ENCODE results near the gene WBP2NL.
"Not testable (repeated sequence)": the region's sequence is repeated elsewhere in the genome, so short reads cannot be mapped to it uniquely, and the experiment has no call there.

Gene WBP2NL, protein sequence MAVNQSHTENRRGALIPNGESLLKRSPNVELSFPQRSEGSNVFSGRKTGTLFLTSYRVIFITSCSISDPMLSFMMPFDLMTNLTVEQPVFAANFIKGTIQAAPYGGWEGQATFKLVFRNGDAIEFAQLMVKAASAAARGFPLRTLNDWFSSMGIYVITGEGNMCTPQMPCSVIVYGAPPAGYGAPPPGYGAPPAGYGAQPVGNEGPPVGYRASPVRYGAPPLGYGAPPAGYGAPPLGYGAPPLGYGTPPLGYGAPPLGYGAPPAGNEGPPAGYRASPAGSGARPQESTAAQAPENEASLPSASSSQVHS

DNA sequence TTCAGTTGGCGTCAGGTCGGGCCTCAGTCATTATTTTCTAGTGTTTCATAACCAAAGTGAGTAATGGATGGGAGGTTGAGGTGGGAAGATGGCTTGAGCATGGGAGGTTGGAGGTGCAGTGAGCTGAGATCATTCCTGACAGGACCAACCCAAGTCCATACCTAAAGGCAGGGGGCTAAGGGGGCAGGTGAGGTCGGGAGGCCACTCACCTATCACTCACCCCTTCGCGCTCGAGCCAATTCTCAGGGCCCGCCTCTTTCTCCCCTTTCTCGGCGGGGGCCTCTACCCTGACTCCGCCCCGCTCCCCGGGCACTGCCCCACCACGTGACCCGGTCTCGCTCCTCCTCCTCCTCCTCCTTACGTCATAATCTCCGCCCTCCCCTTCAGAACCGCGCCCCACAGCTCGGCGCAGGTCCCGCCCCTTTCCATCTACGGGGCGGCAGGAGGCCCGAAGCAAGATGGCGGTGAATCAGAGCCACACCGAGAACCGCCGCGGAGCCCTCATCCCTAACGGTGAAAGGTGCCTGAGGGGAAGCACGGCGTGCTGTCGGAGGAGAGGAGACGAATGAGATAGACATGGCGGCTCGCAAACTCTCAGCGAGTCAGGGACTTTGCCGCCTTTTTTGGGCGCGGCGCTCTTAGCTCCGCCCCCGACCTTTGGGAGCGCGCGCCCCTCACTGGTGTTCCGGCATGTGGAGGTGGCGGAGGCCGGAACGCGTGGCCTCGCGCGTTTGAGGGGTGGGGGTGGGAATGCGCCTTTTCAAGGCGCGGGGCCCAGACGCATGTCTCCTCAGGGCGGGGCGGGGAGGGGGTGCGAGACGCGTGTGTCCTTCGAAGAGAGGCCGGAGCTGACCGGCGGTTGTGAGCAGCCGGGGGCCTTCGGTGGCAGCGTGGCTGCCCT, at the start of gene WBP2NL:
WBP2NL (plus strand) TSS at position 428 of the 901 bp plus-strand sequence; CDS start at position 459, 31 bp downstream.
- peak; percentile 94 for DNase-seq

DNA sequence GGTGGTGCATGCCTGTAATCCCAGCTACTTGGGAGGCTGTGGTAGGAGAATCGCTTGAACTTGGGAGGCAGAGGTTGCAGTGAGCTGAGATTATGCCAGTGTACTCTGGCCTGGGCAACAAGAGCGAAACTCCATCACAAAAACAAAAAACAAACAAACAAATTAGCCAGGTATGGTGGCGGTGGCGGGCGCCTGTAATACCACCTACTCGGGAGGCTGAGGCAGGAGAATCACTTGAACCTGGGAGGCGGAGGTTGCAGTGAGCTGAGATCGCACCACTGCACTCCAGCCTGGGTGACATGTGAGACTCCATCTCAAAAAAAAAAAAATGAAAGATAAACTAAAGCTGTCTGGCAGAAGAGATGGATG, 49.7 kb upstream of the WBP2NL start:
- not testable (repeated sequence) for DNase-seq

DNA sequence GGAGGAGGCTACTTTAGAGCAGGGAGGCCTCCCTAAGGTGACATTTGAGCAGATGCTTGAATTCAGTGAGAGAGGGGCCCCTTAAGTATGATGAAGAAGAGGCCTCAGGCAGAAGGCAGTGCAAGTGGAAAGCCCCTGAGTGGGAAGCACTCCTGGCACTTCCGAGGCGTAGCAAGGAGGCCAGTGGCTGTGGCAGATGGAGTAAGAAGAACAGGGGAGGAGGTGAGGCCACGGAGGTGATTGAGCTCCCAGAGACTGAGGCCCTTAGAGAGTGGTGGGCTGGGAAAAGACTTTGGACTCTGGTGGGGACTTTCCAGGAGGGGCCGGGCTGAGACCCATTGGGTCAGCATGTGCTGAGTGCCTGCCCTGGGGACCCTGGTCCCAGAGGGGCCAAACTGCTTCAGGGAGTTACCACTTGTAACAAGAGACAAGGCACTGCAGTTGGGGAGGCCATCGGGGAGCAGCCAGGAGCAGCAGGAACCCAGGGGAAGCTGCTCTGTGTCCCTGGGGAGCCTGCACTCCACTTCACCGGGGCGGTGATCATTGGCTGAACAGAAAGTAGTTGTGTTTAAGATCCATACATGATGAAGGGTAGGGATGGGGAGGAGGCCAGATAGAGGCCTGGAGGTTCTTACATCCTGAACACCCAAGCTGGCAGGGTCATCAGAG, 49.2 kb upstream of the WBP2NL start:
- no peak for DNase-seq

DNA sequence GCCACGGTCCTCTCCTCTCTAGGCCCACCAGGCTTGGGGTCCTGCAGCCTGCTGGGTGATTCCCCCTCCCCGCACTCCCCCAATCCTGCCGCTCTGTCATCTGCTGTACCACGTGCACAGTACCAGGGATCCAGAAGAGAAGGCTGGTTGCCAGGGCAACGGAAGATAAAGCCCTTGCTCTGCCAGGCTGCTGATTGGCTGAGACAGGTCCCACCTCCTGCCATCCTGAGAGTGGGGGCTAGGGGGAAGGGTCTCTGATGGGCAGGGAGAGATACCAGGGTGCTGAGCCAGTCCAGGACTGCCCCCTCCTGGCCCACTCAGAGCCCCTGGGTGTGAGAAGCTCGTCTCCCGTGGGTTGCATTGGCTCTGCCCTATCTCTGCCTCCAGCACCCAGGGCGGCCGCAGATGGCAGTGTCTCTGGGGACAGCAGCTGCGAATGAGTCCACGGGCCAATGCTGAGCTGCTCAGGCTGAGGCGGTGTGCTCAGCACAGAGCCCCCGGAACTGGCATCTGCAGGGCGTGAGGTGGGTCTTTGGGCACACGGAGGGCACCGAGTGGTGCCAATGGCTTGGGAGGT, 46.6 kb upstream of the WBP2NL start, which contains the start of gene SMIM45:
SMIM45 (plus strand) TSS at position 253 of the 577 bp plus-strand sequence.
- no peak for DNase-seq

DNA sequence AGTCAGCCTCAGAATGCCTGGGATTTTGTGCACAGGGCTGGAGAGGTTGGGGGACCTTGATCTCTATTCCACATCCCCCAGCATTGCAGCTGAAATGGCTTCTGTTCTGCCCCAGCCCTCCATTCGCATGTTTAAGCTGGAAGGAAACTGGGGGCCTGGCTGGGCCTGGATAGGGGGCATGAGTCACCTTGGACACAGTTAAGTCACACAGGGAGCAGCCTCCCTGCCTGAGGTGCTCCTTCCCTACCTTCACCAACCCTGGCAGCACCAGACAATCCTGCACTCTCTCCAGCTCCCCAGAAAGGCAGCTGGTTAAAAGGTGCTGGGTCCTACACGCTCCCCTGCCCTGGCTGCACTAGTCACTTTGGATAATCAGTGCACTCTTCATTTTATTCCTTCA, 45.9 kb upstream of the WBP2NL start:
- DNase-seq, result no peak

DNA sequence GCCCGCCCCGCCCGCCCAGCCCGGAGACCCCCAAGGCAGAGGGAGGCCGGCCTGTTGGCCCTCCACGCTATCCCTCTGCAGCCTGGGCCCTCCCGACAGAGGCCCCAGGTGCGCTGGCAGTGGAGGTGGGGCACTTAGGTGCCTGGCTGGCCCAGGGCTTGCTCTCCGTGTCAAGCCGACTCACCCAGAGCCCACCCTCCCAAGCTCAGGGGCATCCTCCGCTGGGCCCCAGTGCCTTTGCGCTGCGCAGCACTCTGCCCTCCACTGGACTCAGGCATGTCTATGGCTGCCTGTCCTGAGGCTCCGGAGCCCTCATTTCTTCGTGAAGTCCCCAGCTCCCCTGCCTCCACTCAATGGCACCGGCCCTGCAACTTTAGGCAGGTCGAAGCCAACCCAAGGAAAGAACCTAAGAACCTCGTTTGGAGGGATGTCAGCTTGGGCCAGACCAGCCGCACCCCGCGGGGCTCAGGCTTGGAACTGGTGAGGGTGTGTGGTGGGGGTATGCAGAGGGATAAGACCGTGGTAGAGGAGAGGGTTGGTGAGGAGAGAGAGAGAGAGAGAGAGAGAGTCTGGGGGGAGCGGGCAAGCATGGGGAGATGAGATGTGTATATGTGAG, 40.5 kb upstream of the WBP2NL start:
- no peak for DNase-seq

DNA sequence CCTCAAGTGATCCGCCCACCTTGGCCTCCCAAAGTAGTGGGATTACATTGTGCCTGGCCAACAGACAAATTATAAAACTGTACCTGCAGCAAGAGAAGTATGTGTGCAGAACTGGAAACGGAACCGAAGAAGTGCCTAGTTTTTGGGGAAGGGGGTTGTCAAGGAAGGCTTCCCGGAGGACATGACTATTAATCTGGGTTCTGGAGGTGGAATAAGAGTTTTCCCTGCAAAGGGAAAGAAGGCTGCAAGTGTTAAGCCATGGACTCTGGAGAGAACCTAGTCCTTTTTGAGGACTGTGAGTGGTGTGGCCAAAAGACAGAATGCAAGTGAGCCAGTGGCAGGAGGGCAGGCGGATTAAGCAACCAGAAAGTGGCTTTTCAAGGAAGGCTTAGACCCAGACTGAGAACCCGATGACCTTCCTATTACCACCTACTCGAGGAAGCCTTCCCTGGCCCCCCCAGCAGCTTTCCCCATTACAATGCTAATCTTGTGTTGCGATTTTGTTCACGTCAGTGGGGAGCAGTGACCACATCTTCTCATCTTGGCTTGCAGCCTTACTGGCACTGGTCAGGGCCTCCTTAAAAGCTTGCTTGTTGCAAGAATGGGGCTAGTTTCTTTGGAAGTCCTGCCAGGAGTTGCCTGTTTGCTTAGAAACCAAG, 35.0 kb upstream of the WBP2NL start:
- DNase-seq, result no peak

DNA sequence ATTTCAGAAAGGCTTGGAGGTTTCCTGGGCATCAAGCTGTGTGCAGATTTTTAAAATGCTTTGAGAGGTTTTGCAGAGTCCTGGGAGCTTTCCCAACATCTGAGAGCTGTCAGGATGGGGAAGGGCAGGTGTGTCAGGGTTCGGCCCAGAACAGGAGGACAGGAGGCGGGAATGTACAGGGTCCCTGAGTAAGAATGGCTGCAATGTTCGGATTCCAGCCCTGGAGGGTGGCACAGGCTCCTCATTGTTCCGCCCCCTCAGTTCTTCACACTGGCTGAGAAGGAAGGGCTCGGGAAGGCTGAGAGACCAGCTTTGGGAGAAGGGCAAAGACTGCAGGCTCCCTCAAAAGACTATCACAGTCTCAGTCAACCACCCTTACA, 34.5 kb upstream of the WBP2NL start:
- no peak for DNase-seq

DNA sequence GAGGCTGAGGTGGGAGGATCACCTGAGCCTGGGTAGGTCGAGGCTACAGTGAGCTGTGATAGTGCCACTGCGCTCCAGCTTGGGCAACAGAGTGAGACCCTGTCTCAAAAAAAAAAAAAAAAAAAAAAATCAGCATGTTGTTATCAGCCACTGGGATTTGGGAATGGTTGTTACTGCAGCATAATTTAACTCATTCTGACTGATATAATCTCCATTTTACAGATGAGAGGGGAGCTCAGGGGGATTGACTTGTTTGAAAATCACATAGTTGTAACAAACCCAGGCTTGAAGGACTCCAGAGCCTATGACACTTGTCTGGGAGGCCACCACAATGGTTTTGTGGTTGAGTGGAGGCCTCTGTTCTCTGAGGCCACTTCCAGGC, 32.4 kb upstream of the WBP2NL start:
- no peak for DNase-seq

DNA sequence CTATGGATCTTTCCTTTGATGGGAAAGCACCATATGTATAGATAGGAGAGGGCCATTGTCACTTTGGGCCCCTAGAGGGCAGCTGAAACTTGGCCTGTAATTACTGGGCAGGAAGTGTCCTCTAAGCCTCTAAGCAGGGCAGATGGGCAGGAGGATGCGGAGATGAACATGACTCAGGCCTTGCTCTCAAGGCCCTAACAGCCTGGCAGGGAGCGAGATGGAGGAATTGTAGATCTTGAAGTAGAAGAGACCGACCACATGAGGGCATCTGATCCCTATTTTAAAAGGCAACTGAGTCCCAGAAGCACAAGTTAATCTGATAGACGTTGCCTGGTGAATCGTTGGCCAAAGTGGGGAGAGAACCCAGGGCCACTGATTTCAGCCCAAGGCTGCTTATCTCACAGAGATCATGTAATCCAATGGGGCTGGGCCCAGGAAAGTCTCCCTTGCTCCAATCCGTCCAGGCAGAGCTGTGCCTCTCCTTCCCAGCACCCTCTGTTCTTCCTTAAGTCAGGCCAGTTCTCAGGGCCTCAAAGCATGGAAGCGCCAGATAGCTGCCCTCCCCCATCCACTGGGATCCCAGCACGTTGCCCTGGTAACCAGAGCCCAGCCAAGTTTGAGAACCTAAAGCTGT, 31.9 kb upstream of the WBP2NL start:
- DNase-seq, result peak; percentile 70

DNA sequence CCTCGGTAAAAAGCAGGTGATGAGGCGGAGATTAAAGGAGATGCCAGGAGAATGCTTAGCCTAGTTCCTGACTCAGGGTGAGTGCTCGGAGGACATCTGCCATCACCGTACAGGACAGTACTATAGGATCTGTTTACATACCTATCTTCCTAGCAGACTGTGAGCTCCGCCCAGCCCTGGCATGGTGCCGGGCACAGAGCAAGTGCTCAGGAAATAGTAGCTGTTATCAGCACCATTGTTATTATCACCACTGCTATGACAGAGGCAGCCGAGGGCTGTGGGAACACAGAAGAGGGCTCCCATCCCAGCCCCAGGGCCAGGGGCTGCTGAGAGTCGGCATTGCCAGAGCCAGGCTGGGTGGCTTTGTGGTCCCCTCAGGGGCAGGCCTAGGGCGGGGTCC, 30.0 kb upstream of the WBP2NL start:
- DNase-seq, result no peak

DNA sequence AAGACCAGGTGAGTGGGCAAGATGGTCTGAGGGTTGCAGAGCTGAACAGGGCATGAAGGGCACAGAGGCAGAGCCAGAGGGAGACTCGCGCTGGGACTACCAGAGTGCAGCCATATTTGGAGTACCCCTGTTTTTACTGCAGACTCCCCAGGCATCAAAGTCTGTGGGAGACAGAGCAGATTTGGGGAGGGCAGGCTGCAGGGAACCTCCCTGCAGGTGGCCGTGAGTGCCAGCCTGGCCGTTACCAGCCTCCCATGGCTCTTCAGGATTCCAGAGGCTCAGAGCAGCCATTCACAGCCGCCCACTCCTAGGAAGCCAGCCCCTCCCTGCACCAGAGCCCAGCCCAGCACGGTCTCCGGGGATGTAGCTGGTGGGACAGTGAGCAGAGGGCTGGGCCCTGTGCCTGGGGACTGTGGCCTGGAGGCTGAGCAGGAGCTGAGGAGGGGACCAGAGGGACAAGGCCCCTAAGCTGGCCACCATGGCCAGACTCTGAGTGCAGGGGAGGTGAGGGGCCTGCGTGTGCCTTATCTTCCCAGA, 29.4 kb upstream of the WBP2NL start, which contains the start of gene SEPTIN3:
SEPTIN3 (plus strand) TSS at position 334 of the 537 bp plus-strand sequence. CDS start 2,050 bp downstream, outside the sequence.
- no peak for DNase-seq

DNA sequence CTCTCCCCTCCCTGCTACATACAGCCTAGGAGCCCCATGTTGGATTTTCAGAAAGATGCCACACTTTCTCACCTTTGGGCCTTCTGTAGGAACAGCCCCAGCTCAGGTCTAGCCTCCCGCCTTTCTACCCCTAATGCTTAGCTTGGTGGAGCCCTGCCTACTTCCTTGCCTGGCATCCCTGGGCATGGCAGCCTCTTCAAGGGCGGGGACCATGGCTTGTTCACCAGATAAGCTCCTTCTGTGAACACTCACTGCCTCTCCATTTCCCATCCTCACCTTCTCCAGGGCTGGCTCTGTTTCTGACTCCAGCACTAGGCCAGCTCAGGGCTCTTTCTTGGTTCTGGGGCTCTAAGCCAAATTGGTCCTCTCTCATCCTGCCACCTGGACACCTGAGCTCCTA, 28.0 kb upstream of the WBP2NL start:
- no peak for DNase-seq

DNA sequence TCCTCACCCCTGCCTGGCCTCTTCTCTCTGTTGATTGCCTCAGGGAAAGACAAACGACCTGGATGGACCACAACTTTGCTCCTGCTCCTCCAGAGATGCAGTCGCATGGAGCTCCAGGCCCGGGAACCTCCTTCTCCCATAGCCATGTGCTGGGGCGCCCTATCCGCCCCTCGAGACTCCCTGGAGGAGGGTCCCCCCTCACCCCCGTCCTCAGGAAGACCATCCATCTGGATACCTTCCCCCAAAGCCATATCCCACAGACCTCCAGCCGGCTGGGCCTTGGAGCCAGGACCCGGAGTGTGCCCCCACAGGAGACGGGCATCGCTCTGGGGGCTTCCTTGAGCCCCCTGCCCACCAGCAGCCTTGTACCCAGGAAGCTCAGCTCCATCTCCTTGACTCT, 27.2 kb upstream of the WBP2NL start:
- no peak for DNase-seq

DNA sequence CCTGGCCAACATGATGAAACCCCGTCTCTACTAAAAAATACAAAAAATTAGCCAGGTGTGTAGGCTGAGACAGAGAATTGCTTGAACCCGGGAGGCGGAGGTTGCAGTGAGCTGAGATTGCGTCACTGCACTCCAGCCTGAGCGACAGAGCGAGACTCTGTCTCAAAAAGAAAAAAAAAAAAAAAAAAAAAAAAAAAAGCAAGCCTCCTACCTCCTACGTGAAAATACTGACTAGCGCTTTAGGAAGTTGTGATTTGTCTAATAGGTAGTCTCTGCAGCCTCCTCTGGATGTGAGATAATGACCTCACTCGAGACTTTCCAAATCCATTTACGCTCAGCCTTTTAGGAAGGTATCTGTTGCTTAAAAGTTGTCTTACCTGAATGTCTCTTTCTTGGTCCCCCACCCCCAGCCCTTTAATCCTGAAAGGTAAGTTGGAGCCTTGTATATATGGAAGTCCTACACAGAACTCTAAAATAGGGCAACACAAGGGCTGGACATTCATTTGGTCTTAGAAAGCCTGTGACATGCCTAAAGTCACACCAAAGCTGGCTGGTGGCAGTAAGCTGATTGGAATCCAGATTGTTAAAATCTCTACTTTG, 23.8 kb upstream of the WBP2NL start:
- no peak for DNase-seq

DNA sequence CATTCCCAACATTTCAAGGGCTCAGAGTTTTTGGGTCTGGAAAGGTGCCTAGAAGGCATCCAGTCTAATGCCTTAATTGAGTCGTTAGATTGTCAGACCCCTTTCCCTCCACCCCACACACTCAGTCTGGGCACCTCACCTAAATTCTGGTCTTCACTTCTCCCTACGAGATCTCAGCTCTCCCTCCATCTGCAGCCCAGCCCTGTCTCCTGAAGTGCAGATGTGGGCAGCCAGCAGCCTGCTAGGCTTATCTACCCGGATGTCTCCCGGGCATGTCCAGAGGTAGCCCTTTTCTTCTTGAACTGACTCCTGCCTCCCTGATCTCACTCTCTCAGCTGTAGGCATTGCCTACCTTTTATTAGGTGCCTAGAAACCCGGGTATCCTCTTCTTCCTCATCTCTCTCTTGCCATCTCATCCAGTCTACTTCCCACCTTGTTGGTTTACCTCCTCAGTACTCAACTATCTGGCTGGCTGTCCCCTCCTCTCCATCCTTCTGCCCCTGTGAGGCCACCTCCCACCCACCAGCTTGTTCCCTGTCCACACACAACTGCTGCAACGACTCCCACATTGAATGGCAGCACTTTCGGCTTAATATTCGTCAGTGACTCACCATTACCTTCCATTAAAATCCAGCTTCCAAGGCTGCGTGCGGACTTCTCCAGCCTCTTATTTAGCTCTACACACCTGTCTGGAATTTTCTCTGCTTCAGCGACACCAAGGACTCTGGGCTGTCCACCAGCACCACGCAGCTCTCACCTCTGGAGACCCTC, 23.1 kb upstream of the WBP2NL start:
- no peak for DNase-seq

DNA sequence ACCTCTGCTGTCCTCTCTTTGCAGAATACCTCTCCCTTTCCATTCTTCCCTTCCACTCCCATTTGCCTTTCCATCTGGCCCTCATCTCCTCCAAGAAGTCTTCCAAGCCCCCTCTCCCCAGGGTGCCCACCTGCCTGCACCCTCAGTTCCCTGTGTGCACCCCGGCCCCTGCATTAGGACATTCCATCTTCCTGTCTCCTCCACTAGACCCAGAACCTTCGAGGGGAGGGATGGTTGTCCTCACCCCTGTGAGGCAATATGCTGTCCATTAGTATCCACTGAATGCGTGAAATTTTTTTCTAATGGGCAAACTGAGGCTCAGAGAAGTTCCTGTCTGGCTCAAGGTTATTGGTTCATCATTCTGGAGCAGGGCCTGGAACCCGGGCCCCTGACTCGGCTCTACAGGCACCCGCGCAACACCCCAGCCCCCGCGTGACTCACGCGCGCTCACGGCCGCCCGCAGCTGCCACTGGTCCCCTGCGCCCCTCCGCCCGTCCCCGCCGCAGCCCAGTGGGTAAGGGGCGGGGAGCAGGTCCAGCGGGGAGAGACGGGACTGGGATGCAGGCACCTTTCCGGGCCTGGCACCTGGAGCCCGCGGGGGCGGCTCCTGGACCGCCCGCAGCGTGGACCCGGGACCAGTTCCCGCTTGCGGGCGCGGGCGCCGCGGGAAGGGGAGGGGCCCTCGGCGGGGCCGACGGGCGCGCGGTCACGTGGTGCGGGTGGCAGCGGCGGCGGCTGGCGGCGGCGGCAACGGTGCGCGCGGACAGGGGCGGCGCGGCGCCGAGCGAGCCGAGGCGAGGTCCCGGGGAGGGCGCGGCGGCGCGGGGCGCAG, 22.3 kb upstream of the WBP2NL start:
- peak; percentile 43 for DNase-seq

DNA sequence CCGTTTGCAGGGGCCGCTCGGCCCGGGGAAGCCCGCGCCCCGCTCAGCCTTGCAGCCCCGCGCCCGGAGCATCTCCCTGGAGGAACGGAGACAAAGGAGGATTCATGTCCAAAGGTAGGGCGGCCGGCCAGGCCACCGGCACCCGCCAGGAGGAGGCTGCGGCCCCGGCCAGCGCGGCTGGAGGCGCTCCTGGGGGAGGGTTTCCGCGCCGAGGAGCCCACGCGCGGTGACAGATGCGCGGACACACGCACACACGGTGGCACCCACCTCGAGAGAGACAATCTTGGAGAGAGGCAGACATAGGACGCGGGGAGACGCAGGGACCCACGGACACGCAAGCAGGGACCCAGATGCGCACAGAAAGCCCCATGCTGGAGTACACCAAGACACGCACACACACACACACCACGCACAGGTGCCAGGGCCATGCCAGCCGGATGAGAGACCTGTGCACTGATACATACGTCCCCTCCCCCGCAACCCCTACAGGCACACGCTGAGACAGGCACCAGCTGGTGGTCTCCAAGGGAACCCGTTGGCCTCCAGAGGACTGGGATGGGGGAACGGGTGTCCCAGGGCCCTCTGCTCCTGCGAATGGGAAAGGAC, 21.5 kb upstream of the WBP2NL start:
- DNase-seq, result no peak

DNA sequence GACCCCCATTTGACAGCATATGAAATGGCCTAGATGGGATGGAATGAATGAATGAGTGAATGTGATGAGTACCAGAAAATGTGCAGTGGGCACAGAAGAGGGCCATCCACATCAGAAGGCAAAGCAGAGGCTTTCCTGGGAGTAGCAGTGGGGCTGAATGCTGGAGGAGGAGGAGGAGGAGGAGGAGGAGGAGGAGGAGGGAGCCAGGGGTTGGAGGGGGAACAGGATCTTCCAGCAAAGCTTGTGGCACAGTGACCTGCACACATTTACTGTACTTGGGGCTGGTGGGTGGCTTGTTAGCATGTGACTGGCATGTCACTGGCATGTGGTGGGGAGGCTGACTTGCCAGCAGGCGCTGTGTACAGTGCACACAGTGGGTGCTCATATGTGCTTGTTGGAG, 19.9 kb upstream of the WBP2NL start:
- no peak for DNase-seq
